Mononuclear cell (primary cell): ENCODE results near the gene ANKRD18A. TPM values are rescaled to one million over a fixed set of nuclear protein-coding genes. Genes with fewer than 3 reads are reported as not detected.

Source experiments
- H3K27me3 ChIP-seq: 2 replicates; pipeline ENCODE4 v1.6.0; 2011; ENCODE audit warnings: low read length, control low read depth; ENCODE audit not compliant: insufficient read depth
- H3K4me1 ChIP-seq: 2 replicates; pipeline ENCODE4 v1.5.1; 2011; ENCODE audit warnings: mild to moderate bottlenecking, low read length, control low read depth; ENCODE audit not compliant: insufficient read depth
- H3K4me3 ChIP-seq: 2 replicates; pipeline ENCODE4 v1.5.1; 2011; ENCODE audit warnings: mild to moderate bottlenecking, low read length, moderate library complexity
- H3K9me3 ChIP-seq: 2 replicates; pipeline ENCODE4 v1.5.1; 2011; ENCODE audit warnings: low read depth, mild to moderate bottlenecking, control low read depth, low read length
- total RNA-seq: library from RNA; depleted of rRNA; stranded (reverse); fragments of >200 nt; gene quantifications from one replicate; pipeline ENCODE4 v1.2.3, GENCODE V29; 2012

ANKRD18A gene
- total RNA-seq = 2.0 TPM

DNA sequence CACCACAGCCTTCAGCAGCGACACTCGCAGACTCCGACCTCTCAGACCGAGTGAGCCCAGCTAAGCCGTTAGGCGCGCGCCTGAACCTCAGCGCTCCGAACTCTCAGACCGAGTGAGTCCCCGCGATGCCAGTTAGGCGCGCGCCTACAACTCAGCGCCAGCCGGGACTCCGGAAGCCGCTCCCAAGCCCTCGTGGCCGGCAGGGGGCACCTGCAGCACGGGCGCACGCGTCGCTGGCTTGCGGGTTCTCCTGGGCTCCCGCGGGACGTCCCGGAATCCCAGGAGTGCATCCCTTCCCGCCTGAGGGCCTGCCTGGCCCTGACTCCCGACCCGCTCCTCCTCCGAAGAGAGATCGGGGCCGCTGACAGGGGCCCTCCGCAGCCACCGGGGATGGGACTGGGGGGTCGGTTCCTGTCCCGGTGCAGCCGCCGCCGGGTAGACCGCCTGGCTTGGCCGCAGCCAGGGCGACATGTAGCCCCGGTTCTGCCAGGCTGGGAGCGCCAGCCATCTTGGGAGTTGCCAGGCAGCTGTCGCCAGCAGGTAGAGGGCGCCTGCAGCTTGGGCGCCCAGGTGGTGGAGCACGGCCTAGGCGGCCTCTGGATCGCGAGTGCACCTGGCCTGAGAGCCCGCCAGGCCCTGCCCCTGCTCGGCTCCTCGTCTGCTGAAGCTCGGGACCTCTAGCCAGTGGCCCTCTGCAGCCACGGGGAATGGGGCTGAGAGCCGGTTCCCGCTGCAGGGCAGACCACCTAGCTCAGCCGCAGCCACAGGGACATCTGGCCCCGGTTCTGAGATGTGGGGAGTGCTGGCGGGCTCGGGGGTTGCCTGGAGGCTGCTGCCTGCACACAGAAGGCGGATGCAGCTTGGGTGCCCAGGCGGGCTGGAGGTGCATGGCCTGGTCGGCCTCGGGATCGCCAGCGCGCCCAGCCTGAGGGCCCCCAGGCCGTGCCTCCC, at the start of gene ANKRD18A:
Gene ANKRD18A, minus strand, starts transcription at position 114 of the 951 bp plus-strand sequence. CDS start 311 bp downstream, outside the sequence.
- Histone ChIP-seq H3K27me3 (peaks cover 36% of the 10 kb centered on the region), H3K9me3 (peaks cover 7% of the 10 kb centered on the region), H3K4me1 (peaks cover 28% of the 10 kb centered on the region), H3K4me3 (peak within 1 kb of the TSS; percentile 45)

DNA sequence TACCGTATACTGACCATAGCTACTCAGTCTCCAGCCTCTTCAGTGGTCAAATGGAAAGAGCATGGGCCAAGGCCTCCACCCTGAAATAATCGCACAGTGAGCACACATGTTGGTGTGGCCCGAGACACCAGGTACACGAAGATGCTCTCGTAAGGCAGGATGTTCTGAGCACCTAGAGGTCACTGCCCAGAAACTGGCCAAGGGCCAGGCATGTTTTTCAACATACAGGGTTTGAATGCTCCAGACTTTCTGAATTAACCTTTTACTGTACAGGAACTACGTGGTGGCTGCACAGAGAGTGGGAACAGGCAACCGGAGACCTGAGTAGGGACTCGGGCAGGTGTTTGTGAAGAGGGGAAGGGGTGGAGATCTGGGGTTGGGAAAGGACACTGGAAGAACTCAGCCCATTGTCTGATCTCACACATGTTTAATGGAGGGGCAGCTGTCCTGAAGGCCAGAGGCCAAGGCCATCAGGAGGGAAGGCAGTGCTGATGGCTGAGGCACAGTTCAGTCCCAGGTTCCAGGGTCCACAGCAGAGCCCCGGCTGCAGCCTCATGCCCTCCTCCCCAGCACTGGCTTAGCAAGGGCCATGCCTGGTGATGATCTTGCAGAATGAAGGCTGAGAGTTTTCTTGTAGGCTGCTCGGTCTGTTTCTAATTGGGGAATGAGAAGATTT, 48.5 kb upstream of the ANKRD18A start:
- Histone ChIP-seq H3K4me1 (peaks cover 4% of the 10 kb centered on the region), H3K9me3 (no peaks in the 10 kb centered on the region), H3K27me3 (no peaks in the 10 kb centered on the region), H3K4me3 (no peak overlapping the region)

DNA sequence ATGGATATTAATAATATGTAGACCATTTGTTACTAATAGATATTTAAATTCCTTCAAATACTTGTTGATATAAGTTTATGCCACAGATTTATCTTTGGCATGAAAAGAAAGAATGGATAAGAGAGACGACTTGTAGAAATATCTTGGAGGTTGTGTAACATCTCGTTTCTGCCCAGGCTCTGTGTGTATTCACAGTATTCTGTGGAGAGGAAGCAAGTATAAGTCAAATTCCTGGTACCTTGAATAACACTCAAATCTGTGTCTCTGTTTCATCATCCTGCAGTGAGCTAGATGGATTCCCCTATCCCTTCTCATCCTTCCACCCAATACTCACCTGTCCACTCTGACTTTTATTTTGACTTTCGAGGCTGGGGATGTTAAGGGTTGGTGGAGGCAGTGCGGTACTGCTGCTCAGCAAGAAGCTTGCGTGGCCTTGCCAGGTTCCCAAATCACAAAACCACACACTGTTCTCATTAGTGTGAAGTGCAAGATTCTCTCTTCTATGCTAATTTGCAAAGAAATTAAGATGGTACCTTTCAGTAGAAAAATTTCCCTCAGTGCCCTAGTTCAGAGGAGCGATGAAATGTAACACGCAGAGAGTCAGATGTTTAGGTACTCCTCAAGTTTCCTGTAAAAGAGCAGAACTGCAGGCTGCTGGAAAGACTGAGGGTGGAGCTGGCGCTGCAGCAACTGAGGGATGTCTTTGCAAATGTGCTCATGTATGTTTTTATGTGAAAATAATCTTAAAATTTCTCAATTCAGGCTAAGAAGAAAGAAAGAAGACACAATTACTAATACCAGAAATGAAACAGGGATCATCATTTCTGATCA, 42.6 kb upstream of the ANKRD18A start:
- Histone ChIP-seq H3K27me3 (no peaks in the 10 kb centered on the region), H3K9me3 (no peaks in the 10 kb centered on the region), H3K4me1 (no peaks in the 10 kb centered on the region), H3K4me3 (no peak overlapping the region)

GRCh38 chr9:38659538-38659937, 39.1 kb upstream of the ANKRD18A start:
- Histone ChIP-seq H3K4me3 (no peak overlapping the region), H3K9me3 (no peaks in the 10 kb centered on the region), H3K27me3 (peaks cover 8% of the 10 kb centered on the region), H3K4me1 (no peaks in the 10 kb centered on the region)

DNA sequence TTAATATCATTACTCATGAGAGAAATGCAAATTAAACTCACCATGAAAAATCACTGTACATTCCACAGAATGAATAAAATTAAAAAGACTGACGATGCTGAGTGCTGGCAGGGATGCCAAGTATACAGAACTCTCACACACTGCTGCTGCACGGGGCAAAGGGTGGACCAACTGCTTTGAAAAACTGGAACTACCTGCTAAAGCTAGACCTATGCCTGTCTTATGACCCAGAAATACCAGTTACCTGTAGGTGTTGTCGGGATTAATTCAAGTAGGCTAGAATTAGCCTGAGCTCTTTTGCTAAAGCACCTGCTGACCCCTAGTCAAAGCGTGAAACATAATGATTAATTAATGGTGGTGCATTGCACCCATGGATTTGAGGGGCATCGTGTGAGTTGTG, 36.5 kb upstream of the ANKRD18A start:
- Histone ChIP-seq H3K9me3 (no peaks in the 10 kb centered on the region), H3K27me3 (peaks cover 8% of the 10 kb centered on the region)

GRCh38 chr9:38652486-38652885, 32.1 kb upstream of the ANKRD18A start:
- no peak overlapping the region for H3K4me3 ChIP-seq
- H3K9me3 ChIP-seq = no peaks in the 10 kb centered on the region
- H3K27me3 ChIP-seq = peaks cover 3% of the 10 kb centered on the region
- no peaks in the 10 kb centered on the region for H3K4me1 ChIP-seq

More for the DNA sequence above, 36.5 kb upstream of the ANKRD18A start:
- Histone ChIP-seq H3K4me3 (no peak overlapping the region), H3K4me1 (no peaks in the 10 kb centered on the region)

DNA sequence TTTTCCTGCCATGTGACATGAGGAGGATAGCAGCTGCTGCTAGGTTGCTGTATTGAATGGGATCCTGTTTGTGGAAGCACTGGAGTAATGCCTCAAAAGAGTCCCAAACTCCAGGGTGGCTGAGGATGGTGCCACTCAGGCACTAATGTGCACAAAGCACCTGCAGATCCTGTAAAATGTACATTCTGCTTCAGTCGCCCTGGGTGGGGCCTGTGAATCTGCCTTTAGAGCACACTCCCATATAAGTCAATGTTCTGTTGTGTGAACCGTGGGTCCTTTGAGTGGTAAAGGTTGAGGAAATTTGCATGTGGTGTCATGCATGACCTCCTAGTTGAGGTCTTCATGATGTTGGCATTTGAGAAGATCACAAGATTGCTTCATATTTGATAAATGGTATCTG, 31.6 kb upstream of the ANKRD18A start:
- Histone ChIP-seq H3K27me3 (no peaks in the 10 kb centered on the region), H3K9me3 (no peaks in the 10 kb centered on the region), H3K4me1 (no peaks in the 10 kb centered on the region), H3K4me3 (no peak overlapping the region)

- H3K4me3 ChIP-seq = no peak overlapping the region
- H3K4me1 ChIP-seq = no peaks in the 10 kb centered on the region
- H3K9me3 ChIP-seq = no peaks in the 10 kb centered on the region
- H3K27me3 ChIP-seq = no peaks in the 10 kb centered on the region
Measured at GRCh38 chr9:38651400-38652042, 31.1 kb upstream of the ANKRD18A start.

- Histone ChIP-seq H3K27me3 (no peaks in the 10 kb centered on the region), H3K9me3 (no peaks in the 10 kb centered on the region), H3K4me1 (no peaks in the 10 kb centered on the region), H3K4me3 (no peak overlapping the region)
Measured at GRCh38 chr9:38650564-38650963, 30.2 kb upstream of the ANKRD18A start.

GRCh38 chr9:38649731-38650363, 29.5 kb upstream of the ANKRD18A start:
- H3K27me3 ChIP-seq = no peaks in the 10 kb centered on the region
- H3K4me1 ChIP-seq = no peaks in the 10 kb centered on the region
- no peaks in the 10 kb centered on the region for H3K9me3 ChIP-seq
- no peak overlapping the region for H3K4me3 ChIP-seq

DNA sequence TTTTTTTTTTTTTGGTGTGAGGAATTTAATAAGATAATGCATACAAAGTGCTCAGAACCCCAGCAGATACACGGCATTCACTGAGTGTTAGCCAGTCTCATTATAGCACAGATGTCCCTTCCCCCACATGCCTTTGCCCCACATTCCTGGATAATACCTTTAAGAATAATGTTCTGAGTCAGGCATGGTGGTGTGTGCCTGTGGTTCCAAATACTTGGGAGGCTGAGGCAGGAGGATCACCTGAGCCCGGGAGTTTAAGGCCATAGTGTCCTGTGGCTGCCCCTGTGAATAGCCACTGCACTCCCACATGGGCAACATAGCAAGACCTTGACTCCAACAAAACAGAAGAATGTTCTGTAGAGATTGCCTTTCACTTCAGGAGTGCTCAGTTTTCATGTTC, 24.2 kb upstream of the ANKRD18A start:
- Histone ChIP-seq H3K27me3 (no peaks in the 10 kb centered on the region), H3K4me3 (no peak overlapping the region), H3K9me3 (no peaks in the 10 kb centered on the region)

GRCh38 chr9:38643815-38644173, 23.4 kb upstream of the ANKRD18A start:
- H3K4me3 ChIP-seq = no peak overlapping the region
- no peaks in the 10 kb centered on the region for H3K9me3 ChIP-seq
- no peaks in the 10 kb centered on the region for H3K4me1 ChIP-seq
- H3K27me3 ChIP-seq = no peaks in the 10 kb centered on the region

More for the DNA sequence above, 24.2 kb upstream of the ANKRD18A start:
- H3K4me1 ChIP-seq = no peaks in the 10 kb centered on the region

- H3K4me3 ChIP-seq = no peak overlapping the region
- no peaks in the 10 kb centered on the region for H3K4me1 ChIP-seq
- no peaks in the 10 kb centered on the region for H3K9me3 ChIP-seq
- H3K27me3 ChIP-seq = no peaks in the 10 kb centered on the region
Measured at GRCh38 chr9:38642951-38643814, 22.8 kb upstream of the ANKRD18A start.
